VCaP (cell line): ENCODE measurements around the gene SRCIN1.

Experiments used
- H3K27ac ChIP-seq: fragments of 450-650 bp; 2 replicates; pipeline ENCODE4 v1.5.1; 2017
- TF ChIP-seq, protein P1 (sequence below): fragments of 450-650 bp; conservative IDR thresholded peaks from 2 replicates; pipeline ENCODE4 v1.5.1; 2017; ENCODE audit warnings: mild to moderate bottlenecking, moderate library complexity

SRCIN1 gene

GRCh38 chr17:38577645-38578173 lies 28.0 kb downstream of the SRCIN1 start:
- no peak overlapping the region for H3K27ac ChIP-seq
- TF ChIP-seq, protein P1, sequence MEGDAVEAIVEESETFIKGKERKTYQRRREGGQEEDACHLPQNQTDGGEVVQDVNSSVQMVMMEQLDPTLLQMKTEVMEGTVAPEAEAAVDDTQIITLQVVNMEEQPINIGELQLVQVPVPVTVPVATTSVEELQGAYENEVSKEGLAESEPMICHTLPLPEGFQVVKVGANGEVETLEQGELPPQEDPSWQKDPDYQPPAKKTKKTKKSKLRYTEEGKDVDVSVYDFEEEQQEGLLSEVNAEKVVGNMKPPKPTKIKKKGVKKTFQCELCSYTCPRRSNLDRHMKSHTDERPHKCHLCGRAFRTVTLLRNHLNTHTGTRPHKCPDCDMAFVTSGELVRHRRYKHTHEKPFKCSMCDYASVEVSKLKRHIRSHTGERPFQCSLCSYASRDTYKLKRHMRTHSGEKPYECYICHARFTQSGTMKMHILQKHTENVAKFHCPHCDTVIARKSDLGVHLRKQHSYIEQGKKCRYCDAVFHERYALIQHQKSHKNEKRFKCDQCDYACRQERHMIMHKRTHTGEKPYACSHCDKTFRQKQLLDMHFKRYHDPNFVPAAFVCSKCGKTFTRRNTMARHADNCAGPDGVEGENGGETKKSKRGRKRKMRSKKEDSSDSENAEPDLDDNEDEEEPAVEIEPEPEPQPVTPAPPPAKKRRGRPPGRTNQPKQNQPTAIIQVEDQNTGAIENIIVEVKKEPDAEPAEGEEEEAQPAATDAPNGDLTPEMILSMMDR, result no peak

DNA sequence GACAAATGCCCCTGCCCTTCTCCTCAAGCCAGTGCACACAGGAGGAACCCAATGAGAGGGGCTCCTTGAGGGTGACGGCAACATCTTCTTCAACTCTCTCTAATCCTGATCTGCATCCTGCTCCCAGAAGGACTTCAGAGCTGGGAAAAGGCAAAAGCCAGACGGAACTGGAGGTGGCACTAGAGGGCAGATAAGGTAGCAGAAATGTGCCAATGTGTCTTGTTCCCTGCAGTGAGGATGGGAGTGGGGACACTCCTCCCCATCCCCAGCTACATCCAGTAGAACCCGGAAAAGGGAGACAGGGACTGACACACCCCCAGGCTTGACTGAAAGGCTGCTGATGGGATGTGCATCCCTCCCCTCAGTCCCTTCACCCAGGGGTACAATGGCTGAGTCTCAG lies 28.5 kb downstream of the SRCIN1 start:
- H3K27ac ChIP-seq, result no peak overlapping the region
- TF ChIP-seq, protein P1, result peak; percentile 24; the same call in 1 of the 2 replicates

GRCh38 chr17:38575781-38576180 lies 30.0 kb downstream of the SRCIN1 start:
- TF ChIP-seq, protein P1, result no peak
- no peak overlapping the region for H3K27ac ChIP-seq

DNA sequence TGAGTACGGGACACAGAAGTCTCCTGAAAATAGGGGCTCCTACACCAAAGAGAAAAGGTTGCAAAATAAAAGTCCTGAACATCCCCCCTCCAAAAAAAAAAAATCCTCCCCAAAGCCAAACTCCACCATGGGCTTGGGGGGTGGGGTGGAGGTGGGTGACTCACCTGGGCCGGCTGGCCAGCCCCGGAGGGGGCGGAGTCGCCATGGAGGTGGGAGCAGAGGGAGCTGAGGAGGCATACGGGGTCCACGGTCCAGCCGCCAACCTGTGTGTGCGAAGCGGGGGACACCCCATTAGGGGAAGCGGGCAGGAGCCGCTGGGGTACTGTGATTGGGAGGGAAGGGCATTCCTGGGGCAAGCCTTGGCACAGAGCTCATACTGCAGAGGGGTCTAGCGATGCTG lies 31.0 kb downstream of the SRCIN1 start:
- TF ChIP-seq, protein P1, result no peak

DNA sequence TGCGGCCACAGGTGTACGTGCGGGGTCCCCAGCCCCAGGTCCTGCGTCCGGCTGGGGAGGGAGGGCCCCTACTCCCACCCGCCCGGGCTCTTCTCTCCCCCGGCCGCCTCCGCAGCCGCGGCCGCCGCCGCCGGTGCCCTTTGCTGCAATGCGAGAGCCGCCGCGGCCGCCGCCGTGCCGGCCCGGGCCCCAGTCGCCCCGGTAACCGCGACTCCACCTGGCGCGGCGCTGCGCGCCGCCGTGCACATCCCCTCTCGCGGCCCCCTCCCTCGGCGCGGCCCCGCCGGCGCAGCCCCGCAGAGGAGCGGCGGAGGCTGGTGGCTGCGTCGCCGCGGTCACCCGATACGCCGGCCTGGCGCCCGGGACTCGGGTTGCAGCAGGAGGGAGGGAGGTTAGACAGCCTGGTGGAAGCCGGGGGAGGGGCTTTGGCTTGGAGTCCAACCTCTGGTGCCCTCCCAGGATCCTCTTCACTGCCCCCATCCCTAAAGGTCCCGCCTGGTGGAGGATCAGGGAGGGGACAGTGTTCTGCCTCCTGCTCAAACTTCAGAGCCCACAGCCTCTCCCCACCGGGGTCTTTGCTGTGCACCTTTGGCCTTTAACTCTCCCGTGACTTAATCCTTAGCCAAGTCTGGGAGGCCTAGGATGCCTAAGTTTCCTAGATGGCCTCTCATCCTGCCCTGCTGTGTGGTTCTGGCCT lies 32.9 kb downstream of the SRCIN1 start:
- H3K27ac ChIP-seq, result peak overlapping the region; percentile 43; the same call in 1 of the 2 replicates
- TF ChIP-seq, protein P1, result no peak

More for the DNA sequence above, 31.0 kb downstream of the SRCIN1 start:
- H3K27ac ChIP-seq, result no peak overlapping the region

GRCh38 chr17:38571833-38572668 lies 33.7 kb downstream of the SRCIN1 start:
- H3K27ac ChIP-seq, result peak overlapping the region; percentile 43; the same call in 1 of the 2 replicates
- TF ChIP-seq, protein P1, result no peak
